Measurements from ENCODE around the gene GID4.

Gene GID4

GRCh38 chr17:18101828-18102227 lies 62.6 kb downstream of the GID4 start:
- DNase-seq (ENCODE audit: low spot score), result no peak

GRCh38 chr17:18102640-18103039 lies 63.4 kb downstream of the GID4 start:
- DNase-seq (ENCODE audit: low spot score), result no peak

- DNase-seq (ENCODE audit: low spot score), result no peak
Measured at GRCh38 chr17:18105027-18105426, 65.8 kb downstream of the GID4 start.

DNA sequence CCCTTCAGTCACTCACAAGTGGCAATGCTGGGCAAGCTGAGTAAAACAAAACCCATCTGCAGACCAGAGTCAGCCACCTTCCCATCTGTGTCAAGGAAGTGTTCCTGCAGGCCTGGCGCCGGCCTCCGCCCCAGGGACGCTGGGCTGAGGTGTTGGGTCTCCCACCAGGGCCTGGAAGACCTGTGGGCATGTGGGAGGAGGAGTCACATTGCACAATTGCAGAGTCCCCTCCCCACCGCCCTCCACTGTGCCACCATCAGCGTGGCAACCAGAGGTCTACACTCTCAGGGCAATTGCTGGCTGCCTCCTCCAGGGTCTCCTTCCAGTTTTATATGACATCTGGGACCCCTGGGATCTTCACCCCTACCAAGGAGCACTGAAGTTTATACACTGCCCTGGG lies 66.4 kb downstream of the GID4 start:
- no peak for DNase-seq (ENCODE audit: low spot score)

DNA sequence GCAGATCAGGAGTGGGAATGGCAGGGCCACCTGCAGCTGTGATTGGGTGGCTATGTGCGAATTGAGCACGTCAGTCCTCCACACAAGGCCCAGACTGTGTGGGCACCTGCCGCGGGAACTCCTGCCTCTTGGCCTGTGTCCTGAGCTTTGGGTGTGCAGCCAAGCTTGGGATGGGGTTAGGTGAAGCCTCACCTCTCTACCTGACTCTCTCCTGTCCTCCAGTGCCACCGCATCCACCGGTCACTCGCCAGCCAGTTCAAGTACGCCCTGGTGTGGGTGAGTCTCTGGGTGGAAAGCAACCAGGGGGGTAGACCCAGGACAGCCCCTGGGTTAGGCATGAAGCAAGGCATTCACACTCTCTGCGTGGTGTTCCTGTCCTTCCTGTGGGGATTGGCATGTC lies 67.0 kb downstream of the GID4 start:
- DNase-seq (ENCODE audit: low spot score), result no peak

GRCh38 chr17:18107061-18107790 lies 68.0 kb downstream of the GID4 start:
- DNase-seq (ENCODE audit: low spot score), result no peak

GRCh38 chr17:18107971-18108370 lies 68.8 kb downstream of the GID4 start:
- DNase-seq (ENCODE audit: low spot score), result no peak

DNA sequence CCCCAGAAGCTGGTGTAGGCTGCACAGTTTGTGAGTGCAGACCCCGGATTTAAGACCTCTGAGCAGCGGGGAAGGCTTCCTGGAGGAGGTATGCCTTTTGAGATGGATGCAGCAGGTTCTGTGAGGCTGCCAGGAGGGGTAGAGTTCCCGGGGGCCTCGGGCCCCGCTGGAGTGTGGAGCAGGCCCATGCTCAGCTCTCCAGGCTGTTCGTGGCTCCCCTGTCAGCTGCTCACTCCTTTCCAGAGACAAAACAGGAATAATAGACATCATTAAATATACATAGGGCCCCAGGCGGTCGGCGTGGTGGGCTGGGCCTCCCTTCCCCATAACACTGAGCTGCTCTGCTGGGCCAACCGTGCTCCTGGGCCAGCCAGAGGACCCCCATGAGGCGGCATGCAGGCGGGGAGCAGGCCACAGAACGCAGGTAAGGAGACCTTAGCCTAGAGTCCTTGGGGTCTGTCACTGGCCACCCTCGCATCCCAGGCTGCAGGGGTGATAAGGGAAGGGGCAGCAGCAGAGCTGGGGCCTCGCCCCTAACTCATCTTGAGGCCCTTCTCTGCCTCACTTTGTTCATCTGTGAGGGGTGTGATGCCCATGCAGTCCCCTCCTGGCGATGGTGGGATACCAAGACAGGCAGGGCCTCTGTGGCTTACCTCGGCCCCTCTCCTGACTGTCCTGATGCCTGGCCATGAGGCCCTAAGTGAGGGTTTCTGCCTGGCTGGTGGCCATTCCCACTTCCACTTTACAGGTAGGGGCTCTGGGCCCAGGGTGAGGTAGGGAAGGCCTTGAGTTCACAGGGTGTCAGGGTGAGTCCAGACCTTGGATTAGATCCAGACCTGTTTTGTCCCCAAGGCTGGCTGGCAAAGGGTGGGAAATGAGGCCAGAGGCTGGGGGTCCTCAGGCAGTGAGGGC lies 69.4 kb downstream of the GID4 start, which contains the start of gene MYO15A:
Gene MYO15A, plus strand, starts transcription at position 356 of the 912 bp plus-strand sequence. CDS start 10,045 bp downstream, outside the sequence.
- no peak for DNase-seq (ENCODE audit: low spot score)

GRCh38 chr17:18109935-18110485 lies 70.8 kb downstream of the GID4 start:
- no peak for DNase-seq (ENCODE audit: low spot score)

GRCh38 chr17:18110636-18111145 lies 71.5 kb downstream of the GID4 start:
- DNase-seq (ENCODE audit: low spot score), result no peak

DNA sequence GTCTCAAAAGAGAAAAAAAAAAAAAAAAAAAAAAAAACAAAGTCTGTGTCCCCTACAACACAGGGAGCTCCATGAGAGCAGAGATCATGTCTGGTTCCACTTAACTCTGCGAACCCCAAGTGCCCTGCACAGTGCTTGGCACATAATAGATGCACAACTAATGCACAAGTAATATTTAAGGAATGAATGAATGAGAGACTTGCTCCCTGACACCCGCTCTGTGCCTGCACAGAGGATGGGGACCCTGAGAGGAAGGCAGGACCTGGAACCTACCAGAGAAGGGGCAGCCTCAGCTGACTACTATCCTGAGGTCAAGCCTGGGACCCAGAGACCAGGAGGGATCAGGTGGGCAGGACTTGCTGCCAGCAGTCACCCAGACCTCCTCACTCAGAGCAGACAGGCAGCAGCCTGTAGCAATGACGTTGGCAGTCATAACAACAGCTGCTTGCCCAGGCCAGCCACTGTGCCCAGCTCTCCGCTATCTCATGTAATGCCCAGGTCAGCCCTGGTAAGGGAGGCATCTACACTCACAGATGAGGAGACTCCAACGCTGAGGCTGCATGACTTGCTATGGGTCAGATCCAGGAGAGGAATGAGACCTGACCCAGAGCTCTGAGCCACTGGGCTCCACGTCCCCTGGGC lies 72.2 kb downstream of the GID4 start:
- no peak for DNase-seq (ENCODE audit: low spot score)

GRCh38 chr17:18115517-18115916 lies 76.3 kb downstream of the GID4 start:
- DNase-seq (ENCODE audit: low spot score), result no peak

DNA sequence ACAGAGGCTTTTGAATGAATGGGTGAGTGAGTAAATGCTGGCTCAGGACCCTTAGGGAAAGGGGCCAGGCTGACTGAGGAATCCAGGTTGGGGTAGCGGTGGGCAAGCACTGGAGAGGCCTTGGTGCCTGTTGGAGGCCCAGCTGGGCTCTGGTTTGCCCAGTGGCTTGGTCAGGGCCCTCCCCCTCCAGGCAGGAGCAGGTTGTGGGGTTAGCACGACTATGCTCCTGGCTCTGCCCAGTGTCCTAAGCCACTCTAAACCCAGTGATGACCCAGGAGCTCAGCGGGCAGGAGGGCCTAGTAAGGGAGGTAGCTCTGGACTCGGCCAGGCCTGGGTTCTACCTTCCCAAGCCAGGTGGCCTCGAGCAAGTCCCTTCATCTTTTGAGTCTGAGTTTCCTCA lies 76.9 kb downstream of the GID4 start:
- DNase-seq (ENCODE audit: low spot score), result no peak

- DNase-seq (ENCODE audit: low spot score), result no peak
Measured at GRCh38 chr17:18117533-18117932, 78.3 kb downstream of the GID4 start.

Data from putamen (tissue), 1 donor.